ENCODE data around the gene PRR7.

PRR7 gene

GRCh38 chr5:177468685-177469628, 22.3 kb downstream of the PRR7 start:
- no peak for TF ChIP-seq CTCF (IDR thresholded peaks at IDR 0.05; ENCODE audit: borderline replicate concordance, control extremely low read depth, extremely low read depth, insufficient read depth, missing control alignments)
- DNase-seq (ENCODE audit: low spot score), result no peak
- in situ Hi-C loops (cut with MboI; ENCODE audit: low sequenced_read_pairs, unreplicated experiment), result no loop called here

- no peak for DNase-seq (ENCODE audit: low spot score)
- no peak for TF ChIP-seq CTCF (IDR thresholded peaks at IDR 0.05; ENCODE audit: borderline replicate concordance, control extremely low read depth, extremely low read depth, insufficient read depth, missing control alignments)
- in situ Hi-C loops (cut with MboI; ENCODE audit: low sequenced_read_pairs, unreplicated experiment), result no loop called here
Measured at GRCh38 chr5:177469750-177470525, 23.3 kb downstream of the PRR7 start.

GRCh38 chr5:177470759-177471536, 24.3 kb downstream of the PRR7 start:
- TF ChIP-seq CTCF (IDR thresholded peaks at IDR 0.05; ENCODE audit: borderline replicate concordance, control extremely low read depth, extremely low read depth, insufficient read depth, missing control alignments), result no peak
- no peak for DNase-seq (ENCODE audit: low spot score)
- in situ Hi-C loops (cut with MboI; ENCODE audit: low sequenced_read_pairs, unreplicated experiment), result no loop called here

GRCh38 chr5:177471610-177472356, 25.2 kb downstream of the PRR7 start:
- no peak for TF ChIP-seq CTCF (IDR thresholded peaks at IDR 0.05; ENCODE audit: borderline replicate concordance, control extremely low read depth, extremely low read depth, insufficient read depth, missing control alignments)
- no peak for DNase-seq (ENCODE audit: low spot score)
- in situ Hi-C loops (cut with MboI; ENCODE audit: low sequenced_read_pairs, unreplicated experiment), result no loop called here

- DNase-seq (ENCODE audit: low spot score), result peak; percentile 90
- in situ Hi-C loops (cut with MboI; ENCODE audit: low sequenced_read_pairs, unreplicated experiment), result no loop called here
- TF ChIP-seq CTCF (IDR thresholded peaks at IDR 0.05; ENCODE audit: borderline replicate concordance, control extremely low read depth, extremely low read depth, insufficient read depth, missing control alignments), result no peak
Measured at GRCh38 chr5:177472460-177473442, 26.1 kb downstream of the PRR7 start.
